GDM1 (cell line): ENCODE results near the gene MTNR1A.

Source experiments
- DNase-seq: peaks from one replicate; lab custom pipeline; 2025; lab: John Stamatoyannopoulos, UW

The MTNR1A gene

DNA sequence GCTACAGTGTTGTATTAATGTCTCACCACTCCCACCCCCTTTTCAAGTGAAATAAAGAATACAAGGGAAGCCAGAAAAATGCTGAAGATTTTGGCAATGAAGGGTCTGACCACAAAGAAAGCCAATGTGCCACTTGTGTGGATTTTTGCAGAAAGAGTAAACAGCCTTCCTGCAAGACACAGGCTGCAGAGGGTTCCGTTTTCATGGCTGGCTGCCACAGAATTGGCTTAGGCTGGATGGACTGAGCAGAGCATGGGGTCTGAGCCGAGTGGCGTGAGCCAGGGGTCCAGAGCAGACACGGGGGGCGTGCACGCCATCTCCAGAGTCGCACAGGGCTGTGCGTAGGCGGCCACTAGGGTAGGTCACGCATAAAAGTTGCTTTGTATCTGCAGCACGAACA is 69.2 kb downstream of the MTNR1A start:
- DNase-seq: no peak

DNA sequence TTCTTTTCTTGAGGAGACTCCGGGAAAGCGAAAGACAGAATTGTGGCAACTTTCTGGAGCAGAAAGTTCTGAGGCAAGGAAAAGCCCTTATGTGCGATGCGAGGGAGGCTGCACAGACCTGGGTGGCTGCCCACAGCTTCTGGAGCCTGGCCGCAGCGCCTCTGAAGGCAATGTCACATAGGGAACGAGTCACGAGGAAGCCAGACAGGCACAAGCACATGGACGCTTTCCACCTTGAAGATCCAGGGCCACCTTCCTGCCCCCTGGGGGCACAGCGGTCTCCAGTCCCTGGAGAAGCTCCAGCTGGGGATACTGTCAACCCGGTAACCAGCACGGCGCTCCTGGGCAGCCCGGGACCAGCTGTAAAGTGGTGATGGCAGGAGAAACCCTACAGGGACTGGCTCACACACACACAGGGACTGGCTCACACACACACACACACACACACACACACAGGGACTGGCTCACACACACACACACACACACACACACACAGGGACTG is 69.8 kb downstream of the MTNR1A start:
- DNase-seq: no peak

DNA sequence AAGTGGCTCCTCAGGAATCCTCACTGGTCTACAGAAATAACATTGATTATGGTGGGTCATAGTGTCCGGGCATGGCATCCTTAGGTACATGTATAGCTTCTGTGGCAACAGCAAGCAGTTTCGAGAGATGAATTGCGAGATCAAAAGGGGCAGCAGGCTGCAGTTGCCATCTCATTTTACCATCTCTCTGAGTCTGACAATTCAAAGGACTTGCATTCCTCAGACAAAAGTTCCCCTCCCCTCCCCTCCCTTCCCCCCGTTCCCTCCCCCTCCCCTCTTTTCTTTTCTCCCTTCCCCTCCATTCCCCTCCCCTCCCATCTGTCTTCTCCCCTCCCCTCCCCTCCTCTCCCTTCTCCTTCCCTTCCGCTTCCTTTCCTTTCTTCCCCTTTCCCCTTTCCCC is 70.2 kb downstream of the MTNR1A start:
- no peak for DNase-seq

DNA sequence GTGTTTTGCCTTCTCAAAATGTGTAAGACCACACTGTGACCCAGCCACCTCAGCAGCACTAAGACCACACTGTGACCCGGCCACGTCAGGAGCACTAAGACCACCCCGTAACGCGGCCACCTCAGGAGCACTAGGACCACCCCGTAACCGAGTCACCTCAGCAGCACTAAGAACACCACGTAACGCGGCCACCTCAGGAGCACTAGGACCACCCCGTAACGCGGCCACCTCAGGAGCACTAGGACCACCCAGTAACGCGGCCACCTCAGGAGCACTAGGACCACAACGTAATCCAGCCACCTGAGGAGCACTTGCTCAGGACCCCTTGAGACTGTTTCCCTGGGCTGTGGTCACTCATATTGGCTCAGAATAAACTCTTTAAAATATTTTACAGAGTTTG is 71.7 kb downstream of the MTNR1A start:
- no peak for DNase-seq
